A673 (cell line): ENCODE measurements around the gene BNC2. TPM values are rescaled to one million over a fixed set of nuclear protein-coding genes. Genes with fewer than 3 reads are reported as not detected.

ENCODE experiments used
- BruUV-seq: library from RNA; stranded (reverse); fragments of 400-500 nt; replicated peaks from 2 replicates; lab custom pipeline; 2021; lab: Mats Ljungman, UMichigan
- CTCF ChIA-PET: fragments of 300-600 bp; sonication (Branson Sonifier 250); formaldehyde crosslinking; loops from one replicate; lab custom pipeline; 2022; ENCODE audit warnings: antibody characterized with exemption; lab: Charles Lee
- POLR2A ChIA-PET: fragments of 300-600 bp; sonication (Branson Sonifier 250); formaldehyde crosslinking; loops from one replicate; lab custom pipeline; 2022; ENCODE audit warnings: antibody characterized with exemption; ENCODE audit not compliant: low non-redundant PET; lab: Charles Lee
- DNase-seq: peaks from one replicate; pipeline ENCODE4 v3.0.0-alpha.2; 2015; ENCODE audit warnings: low spot score
- H3K27ac ChIP-seq: fragments of 200-600 bp; sonication (generic); 2 replicates; pipeline ENCODE4 v1.5.1; 2016; ENCODE audit warnings: mixed run types, low read depth, mild to moderate bottlenecking, mixed read lengths, antibody characterized with exemption, low read length; ENCODE audit not compliant: poor library complexity, severe bottlenecking
- H3K27me3 ChIP-seq: fragments of 200-600 bp; sonication (generic); replicated peaks from 2 replicates; pipeline ENCODE4 v1.6.1; 2017; ENCODE audit warnings: mixed run types, low read depth, mild to moderate bottlenecking, mixed read lengths, antibody characterized with exemption, low read length; ENCODE audit not compliant: insufficient read depth, poor library complexity
- H3K36me3 ChIP-seq: fragments of 200-600 bp; sonication (generic); 2 replicates; pipeline ENCODE4 v1.6.1; 2016; ENCODE audit warnings: mixed run types, mild to moderate bottlenecking, mixed read lengths, antibody characterized with exemption, low read length; ENCODE audit not compliant: insufficient read depth, poor library complexity, severe bottlenecking
- H3K4me1 ChIP-seq: fragments of 200-600 bp; sonication (generic); 2 replicates; pipeline ENCODE4 v1.6.1; 2017; ENCODE audit warnings: mixed run types, mild to moderate bottlenecking, mixed read lengths, antibody characterized with exemption, low read length; ENCODE audit not compliant: insufficient read depth, poor library complexity, severe bottlenecking
- H3K4me3 ChIP-seq: fragments of 200-600 bp; sonication (generic); 2 replicates; pipeline ENCODE4 v1.5.1; 2016; ENCODE audit warnings: low read depth, mixed run types, mild to moderate bottlenecking, mixed read lengths, low read length; ENCODE audit not compliant: poor library complexity, severe bottlenecking
- H3K9me3 ChIP-seq: fragments of 200-600 bp; sonication (generic); 2 replicates; pipeline ENCODE4 v1.6.1; 2016; ENCODE audit warnings: mixed run types, low read depth, mild to moderate bottlenecking, mixed read lengths, antibody characterized with exemption, low read length; ENCODE audit not compliant: poor library complexity, severe bottlenecking
- EZH2 ChIP-seq: fragments of 200-600 bp; sonication (generic); IDR thresholded peaks from 2 replicates; pipeline ENCODE4 v1.6.1; 2017; ENCODE audit warnings: borderline replicate concordance, low read depth, mild to moderate bottlenecking, mixed read lengths, antibody characterized with exemption, low read length; ENCODE audit not compliant: poor library complexity, severe bottlenecking
- intact Hi-C: fragments of 100-400 bp; cut with micrococcal nuclease; formaldehyde crosslinking; loops from one replicate; pipeline ENCODE4 v1.10.0; 2022; ENCODE audit not compliant: unreplicated experiment
- total RNA-seq: library from RNA; stranded (reverse); gene quantifications from 2 replicates; pipeline ENCODE4 v1.2.3, GENCODE V29; 2021
- TF ChIP-seq, protein P1 (sequence below): fragments of 300-800, 200-600 bp; sonication (generic); conservative IDR thresholded peaks from 2 replicates; pipeline ENCODE4 v1.5.1; 2017; ENCODE audit warnings: low read depth, mild to moderate bottlenecking, antibody characterized with exemption, low read length, moderate library complexity, mixed read lengths

The BNC2 gene
- total RNA-seq, 1 experiment from 2014 or later, result 0.45 TPM

DNA sequence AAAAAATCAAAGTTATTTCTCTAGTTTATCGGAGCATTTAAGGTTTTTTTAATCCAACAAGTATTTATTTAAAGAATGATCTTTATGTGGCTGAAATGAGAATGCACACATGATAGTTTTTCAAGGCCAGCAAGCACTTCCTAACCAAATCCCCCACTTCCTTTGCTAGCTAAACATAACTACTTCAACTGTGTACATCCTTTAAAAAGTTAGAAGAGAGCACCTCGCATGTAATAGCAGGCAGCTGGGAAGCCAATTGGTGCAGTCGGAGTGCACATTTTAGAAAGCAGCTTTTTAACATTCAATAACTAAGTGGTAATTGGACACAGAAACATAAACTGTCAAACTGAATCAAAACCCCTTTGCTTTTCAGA is 245.7 kb downstream of the BNC2 start:
- ChIA-PET POLR2A (no interaction called here), CTCF (no interaction called here)
- no peaks in the 10 kb centered on the region for H3K36me3 ChIP-seq
- H3K4me3 ChIP-seq, result no peak overlapping the region
- no peak for TF ChIP-seq EZH2
- TF ChIP-seq, protein P1, sequence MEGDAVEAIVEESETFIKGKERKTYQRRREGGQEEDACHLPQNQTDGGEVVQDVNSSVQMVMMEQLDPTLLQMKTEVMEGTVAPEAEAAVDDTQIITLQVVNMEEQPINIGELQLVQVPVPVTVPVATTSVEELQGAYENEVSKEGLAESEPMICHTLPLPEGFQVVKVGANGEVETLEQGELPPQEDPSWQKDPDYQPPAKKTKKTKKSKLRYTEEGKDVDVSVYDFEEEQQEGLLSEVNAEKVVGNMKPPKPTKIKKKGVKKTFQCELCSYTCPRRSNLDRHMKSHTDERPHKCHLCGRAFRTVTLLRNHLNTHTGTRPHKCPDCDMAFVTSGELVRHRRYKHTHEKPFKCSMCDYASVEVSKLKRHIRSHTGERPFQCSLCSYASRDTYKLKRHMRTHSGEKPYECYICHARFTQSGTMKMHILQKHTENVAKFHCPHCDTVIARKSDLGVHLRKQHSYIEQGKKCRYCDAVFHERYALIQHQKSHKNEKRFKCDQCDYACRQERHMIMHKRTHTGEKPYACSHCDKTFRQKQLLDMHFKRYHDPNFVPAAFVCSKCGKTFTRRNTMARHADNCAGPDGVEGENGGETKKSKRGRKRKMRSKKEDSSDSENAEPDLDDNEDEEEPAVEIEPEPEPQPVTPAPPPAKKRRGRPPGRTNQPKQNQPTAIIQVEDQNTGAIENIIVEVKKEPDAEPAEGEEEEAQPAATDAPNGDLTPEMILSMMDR, result no peak
- no TSS peak for BruUV-seq
- H3K27ac ChIP-seq, result no peak overlapping the region
- intact Hi-C loops, result no loop called here
- H3K4me1 ChIP-seq, result no peaks in the 10 kb centered on the region
- no peaks in the 10 kb centered on the region for H3K9me3 ChIP-seq
- DNase-seq, result no peak
- no peaks in the 10 kb centered on the region for H3K27me3 ChIP-seq

GRCh38 chr9:16623989-16624743 is 246.3 kb downstream of the BNC2 start:
- DNase-seq, result no peak
- H3K4me1 ChIP-seq, result no peaks in the 10 kb centered on the region
- H3K36me3 ChIP-seq, result no peaks in the 10 kb centered on the region
- H3K4me3 ChIP-seq, result no peak overlapping the region
- CTCF ChIA-PET, result no interaction called here
- H3K9me3 ChIP-seq, result no peaks in the 10 kb centered on the region
- intact Hi-C loops, result no loop called here
- POLR2A ChIA-PET, result no interaction called here
- H3K27me3 ChIP-seq, result no peaks in the 10 kb centered on the region
- no peak for TF ChIP-seq EZH2
- TF ChIP-seq, protein P1, result no peak
- H3K27ac ChIP-seq, result no peak overlapping the region
- no TSS peak for BruUV-seq

- ChIA-PET CTCF (no interaction called here), POLR2A (no interaction called here)
- TF ChIP-seq, protein P1, result no peak
- TF ChIP-seq EZH2, result no peak
- Histone ChIP-seq H3K4me3 (no peak overlapping the region), H3K27me3 (no peaks in the 10 kb centered on the region), H3K4me1 (peaks cover 6% of the 10 kb centered on the region), H3K36me3 (no peaks in the 10 kb centered on the region), H3K9me3 (no peaks in the 10 kb centered on the region), H3K27ac (no peak overlapping the region)
- DNase-seq, result no peak
- intact Hi-C loops, result no loop called here
- BruUV-seq, result no TSS peak
Measured at GRCh38 chr9:16622541-16622940, 247.9 kb downstream of the BNC2 start.
